Thyroid gland (tissue), 4 donors: ENCODE data around the gene SCLY. TPM values are rescaled to one million over a fixed set of nuclear protein-coding genes. Genes with fewer than 3 reads are reported as not detected.
A peak's percentile ranks its signal among the peaks of the same experiment; 100 is the strongest.

ENCODE experiments used
- DNase-seq, 2 donors: peaks; one replicate each; pipeline ENCODE4 v3.0.0-alpha.2; 2019
- H3K27ac ChIP-seq, 3 donors: fragments of 200-600 bp; sonication (generic); 1 replicate in 2 of 3; 2 replicates in 1 of 3; pipeline ENCODE4 v1.5.1; 2016 to 2019; ENCODE audit warnings: mild to moderate bottlenecking in 1 of 3, moderate library complexity in 1 of 3
- H3K27me3 ChIP-seq: fragments of 200-600 bp; sonication (generic); one replicate; pipeline ENCODE4 v1.5.1; 2019
- H3K36me3 ChIP-seq, 2 donors: fragments of 200-600 bp; sonication (generic); one replicate each; pipeline ENCODE4 v1.5.1; 2016 to 2019
- H3K4me1 ChIP-seq, 2 donors: fragments of 200-600 bp; sonication (generic); one replicate each; pipeline ENCODE4 v1.5.1; 2017 to 2019
- H3K4me3 ChIP-seq, 3 donors: fragments of 200-600 bp; sonication (generic); replicated peaks in 1 of 3; 1 replicate in 2 of 3; 2 replicates in 1 of 3; pipeline ENCODE4 v1.5.1; 2016; ENCODE audit warnings: mild to moderate bottlenecking in 1 of 3
- H3K9me3 ChIP-seq: fragments of 200-600 bp; sonication (generic); one replicate; pipeline ENCODE4 v1.5.1; 2017
- CTCF ChIP-seq, 6 experiments: fragments of 200-600 bp in 3 of 6; fragments of 450-650 bp in 3 of 6; sonication (generic) in 3 of 6; IDR thresholded peaks; one replicate each; pipeline ENCODE4 v1.5.1; 2016 to 2019; ENCODE audit warnings: antibody characterized with exemption in 6 of 6, mild to moderate bottlenecking in 2 of 6, inconsistent platforms in 1 of 6, moderate library complexity in 1 of 6
- POLR2A ChIP-seq, 2 donors: fragments of 450-650 bp; IDR thresholded peaks; one replicate each; pipeline ENCODE4 v1.6.1; 2017; ENCODE audit warnings: antibody characterized with exemption in 2 of 2, mild to moderate bottlenecking in 2 of 2, moderate library complexity in 1 of 2
- WGBS, 2 donors: methylation state at CpG; one replicate each; pipeline ENCODE4 v1.1.5; 2017; 5-methylcytosine and 5-hydroxymethylcytosine counted together
- intact Hi-C: fragments of 100-400 bp; cut with DNase I; formaldehyde crosslinking; loops from one replicate; pipeline ENCODE4 v1.15.1; 2023
- total RNA-seq, 4 donors: library from RNA; depleted of rRNA; stranded (reverse); fragments of >200 nt; gene quantifications; one replicate each; pipeline ENCODE4 v1.2.3, GENCODE V29; 2016

The SCLY gene
- total RNA-seq, 4 donors from 2014 or later: 21.8 to 48.2 (median 31.0) TPM

GRCh38 chr2:238097201-238097987, 36.6 kb downstream of the SCLY start:
- 89 to 94% methylated on average over 18 to 19 of the region's 19 CpGs for WGBS, 2 donors
- peaks cover 0 to 6% of the 10 kb centered on the region in 2 donors for H3K4me1 ChIP-seq
- H3K36me3 ChIP-seq: no peaks in the 10 kb centered on the region
- no peak overlapping the region for H3K4me3 ChIP-seq
- no peaks in the 10 kb centered on the region for H3K9me3 ChIP-seq
- H3K27me3 ChIP-seq: no peaks in the 10 kb centered on the region
- intact Hi-C loops: no loop called here
- no peak overlapping the region for H3K27ac ChIP-seq
- DNase-seq: no peak
- no peak for TF ChIP-seq POLR2A (IDR thresholded peaks at IDR 0.05)
- TF ChIP-seq CTCF (IDR thresholded peaks at IDR 0.05): no peak

GRCh38 chr2:238097988-238098871, 37.4 kb downstream of the SCLY start:
- DNase-seq: peak in 1 of 2 donors; percentile 28
- Histone ChIP-seq H3K4me1 (peaks cover 0 to 6% of the 10 kb centered on the region in 2 donors), H3K9me3 (no peaks in the 10 kb centered on the region), H3K27ac (no peak overlapping the region), H3K36me3 (no peaks in the 10 kb centered on the region), H3K4me3 (no peak overlapping the region), H3K27me3 (no peaks in the 10 kb centered on the region)
- 75 to 78% methylated on average over 12 to 19 of the region's 37 CpGs for WGBS, 2 donors
- no peak for TF ChIP-seq CTCF (IDR thresholded peaks at IDR 0.05)
- no peak for TF ChIP-seq POLR2A (IDR thresholded peaks at IDR 0.05)
- intact Hi-C loops: no loop called here

- H3K4me1 ChIP-seq: peaks cover 0 to 6% of the 10 kb centered on the region in 2 donors
- TF ChIP-seq POLR2A (IDR thresholded peaks at IDR 0.05) (no peak), CTCF (IDR thresholded peaks at IDR 0.05) (no peak)
- H3K27ac ChIP-seq: no peak overlapping the region
- DNase-seq: no peak
- H3K27me3 ChIP-seq: no peaks in the 10 kb centered on the region
- intact Hi-C loops: no loop called here
- 73 to 84% methylated on average over 17 of the region's 17 CpGs for WGBS, 2 donors
- no peaks in the 10 kb centered on the region for H3K9me3 ChIP-seq
- H3K4me3 ChIP-seq: no peak overlapping the region
- no peaks in the 10 kb centered on the region for H3K36me3 ChIP-seq
Measured at GRCh38 chr2:238098901-238099713, 38.3 kb downstream of the SCLY start.

GRCh38 chr2:238099714-238100048, 38.9 kb downstream of the SCLY start:
- no peak for TF ChIP-seq CTCF (IDR thresholded peaks at IDR 0.05)
- TF ChIP-seq POLR2A (IDR thresholded peaks at IDR 0.05): no peak
- H3K27ac ChIP-seq: no peak overlapping the region
- intact Hi-C loops: no loop called here
- no peak for DNase-seq
- no peaks in the 10 kb centered on the region for H3K27me3 ChIP-seq
- no peak overlapping the region for H3K4me3 ChIP-seq
- H3K9me3 ChIP-seq: no peaks in the 10 kb centered on the region
- 96% methylated on average over 4 of the region's 10 CpGs; no CpG with 5 or more reads in 1 of the 2 donors for WGBS, 2 donors
- H3K36me3 ChIP-seq: no peaks in the 10 kb centered on the region
- peaks cover 0 to 6% of the 10 kb centered on the region in 2 donors for H3K4me1 ChIP-seq
